Caco-2 (cell line): Measurements from ENCODE around the gene PRICKLE1. TPM values are rescaled to one million over a fixed set of nuclear protein-coding genes. Genes with fewer than 3 reads are reported as not detected.

Experiments
- BruUV-seq: library from RNA; stranded (reverse); fragments of 400-500 nt; replicated peaks from 2 replicates; lab custom pipeline; 2021; lab: Mats Ljungman, UMichigan
- CTCF ChIA-PET: fragments of 300-600 bp; sonication (Branson Sonifier 250); formaldehyde crosslinking; loops from one replicate; lab custom pipeline; 2022; ENCODE audit warnings: antibody characterized with exemption; lab: Charles Lee
- POLR2A ChIA-PET: fragments of 300-600 bp; sonication (Branson Sonifier 250); formaldehyde crosslinking; loops from one replicate; lab custom pipeline; 2022; ENCODE audit warnings: antibody characterized with exemption; lab: Charles Lee
- DNase-seq, 2 experiments: peaks; one replicate each; pipeline versions ENCODE4 v3.0.0 to v3.0.0-alpha.2; 2020 to 2022
- H3K27me3 ChIP-seq: replicated peaks from 2 replicates; pipeline ENCODE4 v1.6.0; 2011; ENCODE audit warnings: low read length; ENCODE audit not compliant: control insufficient read depth, insufficient read depth
- H3K36me3 ChIP-seq: 2 replicates; pipeline ENCODE4 v1.5.1; 2011; ENCODE audit warnings: low read length; ENCODE audit not compliant: control insufficient read depth, insufficient read depth
- H3K4me1 ChIP-seq: fragments of 250-450 bp; sonication (Bioruptor Pico); 2 replicates; pipeline ENCODE4 v1.5.1; 2020; ENCODE audit warnings: mild to moderate bottlenecking
- H3K4me3 ChIP-seq: 2 replicates; pipeline ENCODE4 v1.5.1; 2011; ENCODE audit warnings: low read depth, mild to moderate bottlenecking, control low read depth, low read length
- H3K9me3 ChIP-seq: fragments of 250-450 bp; sonication (Bioruptor Pico); 2 replicates; pipeline ENCODE4 v1.5.1; 2020; ENCODE audit warnings: mild to moderate bottlenecking, moderate library complexity
- H3K27ac Mint-ChIP-seq: one replicate; pipeline ENCODE4 v1.8.0; 2022; ENCODE audit warnings: mixed read lengths; ENCODE audit not compliant: unreplicated experiment
- H3K27me3 Mint-ChIP-seq: one replicate; pipeline ENCODE4 v1.8.0; 2022; ENCODE audit warnings: mixed read lengths; ENCODE audit not compliant: insufficient read depth, unreplicated experiment
- H3K36me3 Mint-ChIP-seq: one replicate; pipeline ENCODE4 v1.8.0; 2022; ENCODE audit warnings: mild to moderate bottlenecking, mixed read lengths; ENCODE audit not compliant: insufficient read depth, unreplicated experiment
- H3K4me1 Mint-ChIP-seq: one replicate; pipeline ENCODE4 v1.8.0; 2022; ENCODE audit warnings: low read depth, mixed read lengths; ENCODE audit not compliant: unreplicated experiment
- H3K4me3 Mint-ChIP-seq: one replicate; pipeline ENCODE4 v1.8.0; 2022; ENCODE audit warnings: mild to moderate bottlenecking, moderate library complexity, mixed read lengths; ENCODE audit not compliant: unreplicated experiment
- H3K9me3 Mint-ChIP-seq: one replicate; pipeline ENCODE4 v1.8.0; 2022; ENCODE audit warnings: mixed read lengths; ENCODE audit not compliant: unreplicated experiment
- CTCF ChIP-seq, 2 experiments: fragments of 200-600 bp in 1 of 2; IDR thresholded peaks; 1 replicate in 1 of 2; 2 replicates in 1 of 2; pipeline versions ENCODE4 v1.5.1 to v1.8.0; 2011 to 2022; ENCODE audit warnings: antibody characterized with exemption in 1 of 2, control low read depth in 1 of 2, inconsistent platforms in 1 of 2, low read depth in 1 of 2, low read length in 1 of 2, mild to moderate bottlenecking in 1 of 2, moderate library complexity in 1 of 2; ENCODE audit not compliant: insufficient read depth in 1 of 2, severe bottlenecking in 1 of 2, unreplicated experiment in 1 of 2
- intact Hi-C: fragments of 100-400 bp; cut with micrococcal nuclease; formaldehyde crosslinking; loops from one replicate; pipeline ENCODE4 v1.10.0; 2022; ENCODE audit not compliant: unreplicated experiment
- total RNA-seq: library from RNA; stranded (reverse); gene quantifications from 2 replicates; pipeline ENCODE4 v1.2.3, GENCODE V29; 2022

The PRICKLE1 gene
- total RNA-seq, 1 experiment from 2014 or later: 4.5 TPM

GRCh38 chr12:42538203-42538602 is 51.3 kb downstream of the PRICKLE1 start:
- no peak for DNase-seq
- TF ChIP-seq CTCF (IDR thresholded peaks at IDR 0.05; ENCODE audit: insufficient read depth in 1 of 2, low read depth in 1 of 2, low read length in 1 of 2, severe bottlenecking in 1 of 2, unreplicated experiment in 1 of 2): no peak
- no peaks in the 10 kb centered on the region for H3K9me3 ChIP-seq
- Mint-ChIP-seq H3K27me3 (peaks cover 7% of the 10 kb centered on the region), H3K4me1 (no peaks in the 10 kb centered on the region), H3K9me3 (no peaks in the 10 kb centered on the region), H3K27ac (no peak overlapping the region), H3K36me3 (no peaks in the 10 kb centered on the region), H3K4me3 (no peak overlapping the region)
- POLR2A ChIA-PET: interaction anchor here (0.6 kb wide), 1 partner anchor 32 kb away, joined by 3 read pairs; no protein-coding TSS in a partner anchor
- H3K27me3 ChIP-seq: no peaks in the 10 kb centered on the region
- intact Hi-C loops: no loop called here
- CTCF ChIA-PET: no interaction called here
- H3K36me3 ChIP-seq: no peaks in the 10 kb centered on the region
- no TSS peak for BruUV-seq
- H3K4me3 ChIP-seq: no peak overlapping the region
- no peaks in the 10 kb centered on the region for H3K4me1 ChIP-seq

GRCh38 chr12:42534184-42534838 is 55.2 kb downstream of the PRICKLE1 start:
- Mint-ChIP-seq H3K27me3 (peaks cover 7% of the 10 kb centered on the region), H3K4me1 (no peaks in the 10 kb centered on the region), H3K27ac (no peak overlapping the region), H3K9me3 (no peaks in the 10 kb centered on the region), H3K4me3 (no peak overlapping the region), H3K36me3 (no peaks in the 10 kb centered on the region)
- H3K27me3 ChIP-seq: no peaks in the 10 kb centered on the region
- ChIA-PET POLR2A (no interaction called here), CTCF (no interaction called here)
- intact Hi-C loops: no loop called here
- H3K4me3 ChIP-seq: no peak overlapping the region
- DNase-seq: no peak
- BruUV-seq: no TSS peak
- TF ChIP-seq CTCF (IDR thresholded peaks at IDR 0.05; ENCODE audit: insufficient read depth in 1 of 2, low read depth in 1 of 2, low read length in 1 of 2, severe bottlenecking in 1 of 2, unreplicated experiment in 1 of 2): no peak
- no peaks in the 10 kb centered on the region for H3K9me3 ChIP-seq
- H3K36me3 ChIP-seq: no peaks in the 10 kb centered on the region
- H3K4me1 ChIP-seq: no peaks in the 10 kb centered on the region

- no peak overlapping the region for H3K4me3 ChIP-seq
- intact Hi-C loops: no loop called here
- Mint-ChIP-seq H3K9me3 (no peaks in the 10 kb centered on the region), H3K27ac (no peak overlapping the region), H3K36me3 (no peaks in the 10 kb centered on the region), H3K27me3 (peaks cover 2% of the 10 kb centered on the region), H3K4me1 (no peaks in the 10 kb centered on the region), H3K4me3 (no peak overlapping the region)
- H3K36me3 ChIP-seq: no peaks in the 10 kb centered on the region
- ChIA-PET CTCF (no interaction called here), POLR2A (no interaction called here)
- no peak for TF ChIP-seq CTCF (IDR thresholded peaks at IDR 0.05; ENCODE audit: insufficient read depth in 1 of 2, low read depth in 1 of 2, low read length in 1 of 2, severe bottlenecking in 1 of 2, unreplicated experiment in 1 of 2)
- DNase-seq: no peak
- H3K4me1 ChIP-seq: no peaks in the 10 kb centered on the region
- H3K9me3 ChIP-seq: no peaks in the 10 kb centered on the region
- no TSS peak for BruUV-seq
- no peaks in the 10 kb centered on the region for H3K27me3 ChIP-seq
Observed at GRCh38 chr12:42530284-42530683, 59.3 kb downstream of the PRICKLE1 start.
